ENCODE data around the gene RAD50. TPM values are rescaled to one million over a fixed set of nuclear protein-coding genes. Genes with fewer than 3 reads are reported as not detected.

The RAD50 gene
- total and polyA plus RNA-seq, 8 donors = 5.9 to 21.1 (median 16.2) TPM

DNA sequence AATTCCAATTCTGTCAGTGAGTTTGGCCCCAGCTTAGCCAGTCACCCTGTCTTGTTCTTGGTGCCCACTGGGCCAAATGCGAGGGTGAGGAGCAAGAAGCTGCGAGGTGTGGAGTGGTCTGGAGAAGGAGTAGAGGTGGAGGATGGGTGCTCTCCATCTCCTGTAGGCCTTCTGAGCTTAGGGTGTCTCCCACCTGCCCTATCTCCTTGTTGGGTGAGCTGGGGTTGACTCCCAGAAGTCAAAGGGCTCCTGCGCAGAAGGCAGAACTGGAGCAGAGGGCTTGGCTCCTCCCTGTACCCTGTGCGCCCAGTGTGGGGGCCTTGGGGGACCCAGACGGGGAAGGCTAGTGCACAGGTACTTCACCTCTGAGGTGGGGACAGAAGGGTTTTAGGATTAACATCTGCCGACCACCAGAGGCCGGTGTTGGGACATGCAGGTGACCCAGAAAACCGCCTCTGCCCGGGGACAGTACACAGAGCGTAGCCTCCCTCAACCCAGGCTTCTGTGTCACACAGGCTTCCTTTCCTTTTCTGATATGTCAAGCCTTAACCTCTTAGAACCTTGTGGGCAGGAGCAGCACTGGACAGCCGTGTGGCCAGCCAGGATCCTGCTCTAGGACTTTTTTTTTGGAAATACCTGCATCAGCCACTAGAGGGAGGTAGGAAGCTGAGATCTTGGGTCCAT is 30.3 kb upstream of the RAD50 start:
- Histone ChIP-seq H3K27ac (no peak overlapping the region), H3K27me3 (no peaks in the 10 kb centered on the region), H3K36me3 (no peaks in the 10 kb centered on the region), H3K4me3 (peak overlapping the region in 1 of 4 donors; percentile 30), H3K9me3 (no peaks in the 10 kb centered on the region), H3K4me1 (no peaks in the 10 kb centered on the region)
- peak; percentile 87 to 97 (median 94) for ATAC-seq
- peak in 5 of 6 donors; percentile 12 to 67 (median 50) for DNase-seq
- FAIRE-seq = no peak
- 31 to 32% methylated on average over 11 of the region's 11 CpGs for WGBS, 2 donors
- TF ChIP-seq, protein P1, sequence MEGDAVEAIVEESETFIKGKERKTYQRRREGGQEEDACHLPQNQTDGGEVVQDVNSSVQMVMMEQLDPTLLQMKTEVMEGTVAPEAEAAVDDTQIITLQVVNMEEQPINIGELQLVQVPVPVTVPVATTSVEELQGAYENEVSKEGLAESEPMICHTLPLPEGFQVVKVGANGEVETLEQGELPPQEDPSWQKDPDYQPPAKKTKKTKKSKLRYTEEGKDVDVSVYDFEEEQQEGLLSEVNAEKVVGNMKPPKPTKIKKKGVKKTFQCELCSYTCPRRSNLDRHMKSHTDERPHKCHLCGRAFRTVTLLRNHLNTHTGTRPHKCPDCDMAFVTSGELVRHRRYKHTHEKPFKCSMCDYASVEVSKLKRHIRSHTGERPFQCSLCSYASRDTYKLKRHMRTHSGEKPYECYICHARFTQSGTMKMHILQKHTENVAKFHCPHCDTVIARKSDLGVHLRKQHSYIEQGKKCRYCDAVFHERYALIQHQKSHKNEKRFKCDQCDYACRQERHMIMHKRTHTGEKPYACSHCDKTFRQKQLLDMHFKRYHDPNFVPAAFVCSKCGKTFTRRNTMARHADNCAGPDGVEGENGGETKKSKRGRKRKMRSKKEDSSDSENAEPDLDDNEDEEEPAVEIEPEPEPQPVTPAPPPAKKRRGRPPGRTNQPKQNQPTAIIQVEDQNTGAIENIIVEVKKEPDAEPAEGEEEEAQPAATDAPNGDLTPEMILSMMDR (IDR thresholded peaks at IDR 0.05) = peak; percentile 66 to 85 (median 78)
- intact Hi-C loops (cut with DNase I) = loop anchor here in 1 of 3 donors (10.0 kb wide), 1 partner anchor 298 kb away; no protein-coding TSS in a partner anchor

DNA sequence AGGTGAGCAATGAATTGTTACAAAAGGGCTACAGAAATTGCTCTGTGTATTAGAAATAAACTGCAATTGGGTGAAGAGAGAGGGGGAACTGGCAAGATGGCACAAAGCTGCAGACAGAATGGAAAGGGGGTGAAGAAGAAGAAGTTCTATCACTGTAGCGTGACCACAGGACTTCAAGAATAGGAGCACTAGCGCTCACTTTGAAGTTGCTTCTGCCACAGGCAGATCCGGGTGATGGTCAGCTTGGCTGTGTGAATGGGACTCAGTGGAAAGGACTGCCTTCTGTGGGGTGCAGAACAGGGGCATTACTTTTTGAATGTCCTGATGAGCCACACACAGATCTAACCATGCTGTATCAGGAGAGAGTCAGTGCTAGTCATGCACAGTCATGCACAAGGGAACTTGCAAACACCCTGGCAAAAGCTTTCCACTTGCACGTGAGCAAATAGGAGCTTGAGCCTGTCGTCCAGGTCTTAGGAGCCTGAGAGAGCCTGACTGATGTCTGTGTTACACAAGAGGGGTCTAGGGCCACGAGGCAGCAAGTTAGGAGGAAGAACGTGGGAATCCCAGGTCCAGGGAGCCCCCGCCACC is 29.7 kb upstream of the RAD50 start:
- Histone ChIP-seq H3K4me3 (no peak overlapping the region), H3K27ac (no peak overlapping the region), H3K9me3 (no peaks in the 10 kb centered on the region), H3K4me1 (no peaks in the 10 kb centered on the region), H3K36me3 (no peaks in the 10 kb centered on the region), H3K27me3 (no peaks in the 10 kb centered on the region)
- TF ChIP-seq, protein P1 (IDR thresholded peaks at IDR 0.05) = no peak
- intact Hi-C loops (cut with DNase I) = loop anchor here in 1 of 3 donors (10.0 kb wide), 1 partner anchor 298 kb away; no protein-coding TSS in a partner anchor
- 62 to 69% methylated on average over 8 of the region's 8 CpGs for WGBS, 2 donors
- no peak for FAIRE-seq
- DNase-seq = no peak
- ATAC-seq = no peak

DNA sequence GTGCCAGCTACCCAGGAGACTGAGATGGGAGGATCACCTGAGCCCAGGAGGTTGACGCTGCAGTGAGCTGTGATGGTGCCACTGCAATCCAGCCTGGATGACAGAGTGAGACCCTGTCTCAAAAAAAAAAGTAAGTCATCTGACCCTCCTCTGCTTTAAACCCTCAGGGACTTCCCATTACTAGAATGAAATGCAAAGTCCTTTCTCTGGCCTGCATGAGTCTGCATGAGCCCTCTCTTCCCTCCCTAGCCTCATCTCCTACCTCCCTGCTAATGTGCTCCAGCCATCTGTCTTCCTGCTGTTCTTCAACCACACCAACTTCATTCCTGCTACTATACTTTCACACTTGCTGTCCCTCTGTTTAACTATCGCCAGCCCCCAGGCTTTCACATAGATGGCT is 28.8 kb upstream of the RAD50 start:
- FAIRE-seq = no peak
- DNase-seq = no peak
- 92 to 96% methylated on average over 2 of the region's 2 CpGs for WGBS, 2 donors
- H3K4me1 ChIP-seq = no peaks in the 10 kb centered on the region
- TF ChIP-seq, protein P1 (IDR thresholded peaks at IDR 0.05) = no peak
- H3K27me3 ChIP-seq = no peaks in the 10 kb centered on the region
- no peaks in the 10 kb centered on the region for H3K36me3 ChIP-seq
- H3K27ac ChIP-seq = no peak overlapping the region
- H3K4me3 ChIP-seq = no peak overlapping the region
- H3K9me3 ChIP-seq = no peaks in the 10 kb centered on the region
- no peak for ATAC-seq
- intact Hi-C loops (cut with DNase I) = loop anchor here in 1 of 3 donors (10.0 kb wide), 1 partner anchor 297 kb away; no protein-coding TSS in a partner anchor

DNA sequence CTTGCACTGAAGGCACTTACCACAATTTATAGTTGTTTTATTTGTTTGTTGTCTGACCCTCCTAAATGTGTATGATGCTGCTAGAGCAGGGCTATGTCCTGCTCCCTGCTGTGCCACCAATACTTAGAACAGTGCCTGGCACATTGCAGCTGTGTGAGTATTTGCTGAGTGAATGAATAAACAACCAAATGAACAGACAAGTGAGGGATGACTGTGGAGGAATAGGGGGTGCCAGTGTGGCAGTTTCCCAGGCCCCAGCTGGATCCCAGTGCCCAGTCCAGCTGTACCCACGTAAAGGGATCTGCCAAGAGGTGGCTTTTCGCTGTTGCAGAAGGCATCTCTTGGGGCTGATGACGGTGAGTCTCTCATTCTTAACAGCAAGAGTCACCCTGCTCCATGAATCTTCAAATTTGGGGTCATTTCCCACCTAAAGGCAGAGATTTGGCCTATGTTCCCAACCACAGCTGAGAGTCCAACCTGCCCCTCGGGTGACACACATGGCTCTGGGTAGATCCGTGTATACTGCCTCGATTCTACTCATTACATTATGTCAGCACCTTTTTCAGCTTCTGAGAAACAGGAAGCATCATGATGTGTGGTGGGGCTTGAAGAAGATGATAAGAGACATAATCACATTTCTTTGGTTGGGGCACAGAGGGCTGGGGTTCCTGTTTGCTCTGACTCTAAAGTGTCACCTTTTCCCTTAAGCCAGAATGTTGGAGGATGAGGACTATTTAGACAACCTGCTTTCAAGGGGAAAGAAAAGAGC is 27.7 kb upstream of the RAD50 start:
- Histone ChIP-seq H3K36me3 (no peaks in the 10 kb centered on the region), H3K4me3 (no peak overlapping the region), H3K27me3 (no peaks in the 10 kb centered on the region), H3K9me3 (no peaks in the 10 kb centered on the region), H3K27ac (no peak overlapping the region), H3K4me1 (no peaks in the 10 kb centered on the region)
- no peak for ATAC-seq
- no peak for DNase-seq
- TF ChIP-seq, protein P1 (IDR thresholded peaks at IDR 0.05) = no peak
- intact Hi-C loops (cut with DNase I) = loop anchor here in 1 of 3 donors (10.0 kb wide), 1 partner anchor 296 kb away; no protein-coding TSS in a partner anchor
- FAIRE-seq = no peak
- 77 to 84% methylated on average over 6 of the region's 6 CpGs for WGBS, 2 donors
